Sigmoid colon (tissue), 4 donors: ENCODE measurements around the gene FAM204A.

Source experiments
- POLR2A ChIP-seq, 2 donors: fragments of 450-650 bp; IDR thresholded peaks; one replicate each; pipeline ENCODE4 v1.6.1; 2016; ENCODE audit warnings: antibody characterized with exemption in 2 of 2, mild to moderate bottlenecking in 2 of 2, moderate library complexity in 2 of 2
- POLR2AphosphoS5 ChIP-seq, 4 donors: sonication (generic); formaldehyde crosslinking; IDR thresholded peaks; one replicate each; pipeline ENCODE4 v1.6.1; 2017; ENCODE audit warnings: antibody characterized with exemption in 4 of 4
- TF ChIP-seq, protein P1 (sequence below), 4 experiments: fragments of 450-650 bp in 3 of 4; fragments of 200-600 bp in 1 of 4; IDR thresholded peaks; one replicate each; pipeline ENCODE4 v1.5.1; 2016 to 2019; ENCODE audit warnings: antibody characterized with exemption in 4 of 4, mild to moderate bottlenecking in 3 of 4, moderate library complexity in 2 of 4

GRCh38 chr10:118253397-118253796 lies 88.7 kb downstream of the FAM204A start:
- TF ChIP-seq, protein P1, sequence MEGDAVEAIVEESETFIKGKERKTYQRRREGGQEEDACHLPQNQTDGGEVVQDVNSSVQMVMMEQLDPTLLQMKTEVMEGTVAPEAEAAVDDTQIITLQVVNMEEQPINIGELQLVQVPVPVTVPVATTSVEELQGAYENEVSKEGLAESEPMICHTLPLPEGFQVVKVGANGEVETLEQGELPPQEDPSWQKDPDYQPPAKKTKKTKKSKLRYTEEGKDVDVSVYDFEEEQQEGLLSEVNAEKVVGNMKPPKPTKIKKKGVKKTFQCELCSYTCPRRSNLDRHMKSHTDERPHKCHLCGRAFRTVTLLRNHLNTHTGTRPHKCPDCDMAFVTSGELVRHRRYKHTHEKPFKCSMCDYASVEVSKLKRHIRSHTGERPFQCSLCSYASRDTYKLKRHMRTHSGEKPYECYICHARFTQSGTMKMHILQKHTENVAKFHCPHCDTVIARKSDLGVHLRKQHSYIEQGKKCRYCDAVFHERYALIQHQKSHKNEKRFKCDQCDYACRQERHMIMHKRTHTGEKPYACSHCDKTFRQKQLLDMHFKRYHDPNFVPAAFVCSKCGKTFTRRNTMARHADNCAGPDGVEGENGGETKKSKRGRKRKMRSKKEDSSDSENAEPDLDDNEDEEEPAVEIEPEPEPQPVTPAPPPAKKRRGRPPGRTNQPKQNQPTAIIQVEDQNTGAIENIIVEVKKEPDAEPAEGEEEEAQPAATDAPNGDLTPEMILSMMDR (IDR thresholded peaks at IDR 0.05): no peak
- no peak for TF ChIP-seq POLR2A (IDR thresholded peaks at IDR 0.05)
- TF ChIP-seq POLR2AphosphoS5 (IDR thresholded peaks at IDR 0.05): no peak
